Fibroblast of gingiva (primary cell): ENCODE data around the gene RHCE.
"Not testable (repeated sequence)": the region's sequence is repeated elsewhere in the genome, so short reads cannot be mapped to it uniquely, and the experiment has no call there.

Source experiments
- DNase-seq: peaks from one replicate; pipeline ENCODE4 v3.0.0-alpha.2; 2011; ENCODE audit warnings: low read depth

Gene RHCE

DNA sequence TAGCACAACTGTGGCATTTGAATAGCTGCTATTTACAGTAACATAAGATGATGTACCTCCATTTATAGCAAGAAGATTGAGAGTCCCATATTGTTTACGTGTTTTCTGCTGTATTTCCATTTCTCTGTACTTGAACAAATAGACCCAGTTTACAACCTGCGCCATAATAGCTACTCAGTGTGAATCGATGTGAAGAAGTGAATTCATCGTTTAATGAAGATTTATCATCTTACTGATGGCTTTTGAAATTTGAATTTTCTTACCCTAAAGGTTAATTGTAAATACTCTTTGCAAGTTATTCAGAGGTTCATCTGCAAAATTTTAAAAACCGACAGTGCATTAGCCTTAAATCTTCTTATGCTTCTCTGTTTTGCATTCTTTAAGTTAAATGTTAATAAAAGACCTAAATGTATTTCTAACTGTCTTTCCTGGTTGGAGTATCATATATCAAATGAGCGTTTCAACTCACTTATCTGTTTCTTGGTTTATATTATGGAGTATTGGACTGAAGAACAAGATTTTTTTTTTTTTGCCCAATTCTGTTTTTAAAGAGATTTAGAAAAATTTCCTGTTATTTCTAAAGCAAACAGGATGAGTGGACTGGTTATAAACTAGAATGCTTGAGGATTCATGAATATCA is 12.2 kb upstream of the RHCE start:
- no peak for DNase-seq

DNA sequence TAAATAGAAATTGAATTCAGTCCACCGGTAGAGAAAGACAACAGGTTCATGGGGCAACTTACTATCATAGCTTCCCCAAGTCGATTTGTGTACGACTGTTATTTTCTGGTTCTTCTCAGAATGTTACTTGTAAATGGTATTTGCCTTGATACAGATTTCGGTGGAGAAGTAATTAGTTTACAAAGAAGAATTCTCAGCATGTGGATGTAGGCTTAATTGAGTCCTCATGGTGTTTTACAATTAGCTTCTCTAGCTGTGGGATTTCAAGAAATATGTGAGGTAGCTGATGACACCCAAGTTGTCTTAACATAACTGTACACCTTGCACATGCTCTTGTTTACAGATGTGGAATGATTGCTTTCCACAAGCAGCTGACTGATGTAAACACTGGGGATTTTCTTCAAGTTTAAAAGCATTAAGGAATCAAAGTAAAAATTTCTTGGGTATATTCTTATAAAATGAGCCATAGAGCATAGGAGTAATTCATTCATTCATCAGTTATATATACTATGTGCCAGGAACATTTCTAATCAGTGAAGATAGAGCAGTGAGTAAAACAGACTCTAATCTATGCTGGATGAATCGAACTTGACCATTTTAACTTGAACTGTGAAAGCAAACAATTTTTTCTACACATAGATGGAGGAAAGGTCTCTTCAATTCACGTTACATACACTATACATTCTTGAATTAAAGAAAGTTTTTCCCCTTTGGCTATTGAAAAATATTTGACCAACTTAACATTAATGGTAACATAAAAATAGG is 11.5 kb upstream of the RHCE start:
- DNase-seq, result peak; percentile 9

DNA sequence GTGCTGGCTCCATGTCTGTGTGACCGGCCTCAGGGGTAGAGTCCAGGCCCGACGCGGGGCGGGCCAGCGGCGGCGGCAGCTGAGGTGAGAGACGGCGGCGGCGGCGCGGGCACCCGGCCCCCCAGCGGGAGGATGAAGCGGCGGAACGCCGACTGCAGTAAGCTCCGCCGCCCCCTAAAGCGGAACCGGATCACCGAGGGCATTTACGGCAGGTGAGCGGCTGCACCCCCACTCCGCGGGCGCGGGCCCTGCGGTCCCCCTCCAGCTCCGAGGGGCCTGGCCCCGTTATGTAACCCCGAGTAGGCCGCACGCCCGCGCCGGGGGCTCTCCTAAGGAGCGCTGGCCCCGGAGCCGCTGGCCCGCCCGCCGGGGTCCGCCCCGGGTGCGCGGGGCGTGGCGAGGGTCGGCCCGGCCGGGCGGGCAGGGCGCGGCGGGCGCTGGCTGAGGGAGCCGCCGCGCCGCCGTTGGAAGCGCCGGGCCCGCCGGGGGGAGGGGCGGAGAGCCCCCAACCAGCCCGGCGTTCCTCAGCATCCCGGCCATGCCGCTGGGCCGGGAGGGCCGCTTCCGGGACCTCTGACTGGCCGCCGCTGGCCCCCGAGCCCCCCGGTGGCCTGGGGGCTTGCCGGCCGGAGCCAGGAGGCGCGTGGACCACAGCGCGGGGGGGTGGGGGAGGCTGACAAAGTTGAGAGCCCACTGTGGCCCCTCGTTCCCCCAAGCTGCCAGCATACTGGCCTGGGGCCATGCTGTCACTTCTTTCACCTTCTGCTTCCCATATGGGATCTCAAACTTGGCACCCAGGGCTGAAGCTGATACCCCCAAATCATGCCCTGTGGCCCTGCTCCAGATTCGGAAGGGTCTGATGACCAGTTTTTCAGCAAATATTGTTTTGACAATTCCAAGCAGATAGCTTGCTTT is 10.6 kb upstream of the RHCE start:
- DNase-seq, result no peak

DNA sequence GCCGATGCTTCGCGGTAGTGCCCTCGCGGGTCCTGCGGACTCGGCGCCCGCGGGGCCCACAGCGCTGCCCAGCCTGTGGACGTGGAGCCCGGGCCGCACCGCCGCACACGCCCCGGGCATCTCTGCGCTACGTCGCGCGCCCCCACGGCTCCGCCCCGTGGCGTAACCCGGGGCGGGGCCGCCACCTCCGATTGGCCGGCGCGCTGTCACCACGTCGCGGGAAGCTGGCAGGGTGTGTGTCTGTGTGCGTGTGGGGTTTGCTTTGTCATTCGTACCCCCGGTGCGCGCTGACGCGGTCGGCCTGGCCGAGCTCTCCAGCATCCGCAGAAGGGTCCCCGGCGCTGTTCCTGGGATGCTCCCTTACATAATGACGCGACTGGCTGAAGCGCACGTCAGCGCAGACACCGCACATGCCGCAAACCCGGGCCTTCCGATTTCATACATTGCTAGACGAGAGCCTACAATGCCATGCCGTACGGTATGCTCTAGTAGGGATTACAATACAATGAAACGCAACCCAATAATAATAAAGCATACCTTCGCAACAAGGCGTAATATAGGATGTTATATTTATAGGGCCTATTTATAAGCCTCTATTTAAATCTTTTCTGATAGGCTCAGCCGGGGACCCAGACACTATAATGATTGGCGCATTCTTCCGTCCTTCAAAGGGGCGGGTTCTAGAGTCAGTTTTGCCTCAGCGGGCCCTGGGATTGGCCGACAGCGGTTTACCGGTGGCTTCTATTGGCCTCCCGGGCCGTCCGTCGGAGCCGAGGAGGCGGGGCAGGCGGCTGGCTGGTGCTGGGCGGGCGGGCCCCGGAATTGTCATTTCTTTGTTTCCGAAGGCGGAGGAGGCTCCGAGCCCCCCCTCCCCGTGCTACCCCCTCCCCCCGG is 9.7 kb upstream of the RHCE start, which contains the start of gene MACO1:
Gene MACO1 (plus strand): TSS at position 825 of the 894 bp plus-strand sequence. CDS start 202 bp downstream, outside the sequence.
- peak; percentile 92 for DNase-seq

DNA sequence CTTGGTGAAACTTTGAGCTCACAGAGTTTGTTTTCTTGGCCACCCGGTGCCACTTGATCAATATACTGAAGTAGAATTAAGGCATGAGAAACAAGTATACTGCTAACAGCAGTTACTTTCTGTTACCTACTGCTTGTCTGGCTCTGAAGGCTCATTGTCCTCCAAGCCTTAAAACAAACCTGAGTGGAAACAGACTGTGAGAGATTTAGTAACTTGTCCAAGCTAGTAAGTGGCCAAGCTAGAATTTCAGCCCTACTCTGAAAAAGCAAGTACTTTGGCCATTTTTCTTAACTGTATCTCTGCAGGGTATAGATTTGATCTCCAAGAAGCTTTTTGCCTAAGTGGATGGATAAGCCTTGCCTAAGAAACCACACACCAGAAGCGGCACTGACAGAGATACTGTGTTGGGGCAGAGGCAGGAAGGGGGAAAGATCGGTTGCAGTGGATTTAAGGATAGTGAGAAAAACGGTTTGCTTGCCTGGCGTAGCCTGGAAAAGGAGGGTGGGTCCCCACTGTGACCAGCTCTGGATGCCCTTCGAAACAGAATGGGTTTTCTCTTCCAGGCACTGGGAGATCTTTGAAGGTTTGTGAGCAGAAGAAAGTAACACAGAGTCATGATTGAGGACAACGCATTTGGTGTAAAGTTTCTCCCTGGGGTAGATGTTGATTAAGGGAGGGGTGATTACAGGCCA is 8.0 kb upstream of the RHCE start:
- no peak for DNase-seq

DNA sequence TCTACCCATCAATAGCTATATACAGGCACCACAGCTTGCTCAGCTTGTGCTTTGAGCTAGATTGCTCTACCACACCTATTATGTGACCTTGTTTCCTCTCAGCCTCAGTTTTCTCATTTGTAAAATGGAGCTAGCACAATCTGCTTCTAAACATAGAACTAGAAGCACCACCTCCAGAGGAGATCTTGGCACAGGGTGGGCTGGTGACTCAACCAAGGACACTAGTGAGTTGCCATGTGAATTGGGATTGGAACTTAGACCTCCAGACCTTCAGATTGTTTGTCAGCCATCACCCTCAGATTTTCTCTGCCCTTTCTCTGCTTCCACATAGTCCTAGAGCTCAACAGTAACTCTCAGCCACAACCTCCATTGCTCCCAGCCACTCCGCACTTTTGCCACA is 7.1 kb upstream of the RHCE start:
- no peak for DNase-seq

- DNase-seq, result peak; percentile 26
These were observed 4.8 kb upstream of the RHCE start for GRCh38 chr1:25425098-25426085.

DNA sequence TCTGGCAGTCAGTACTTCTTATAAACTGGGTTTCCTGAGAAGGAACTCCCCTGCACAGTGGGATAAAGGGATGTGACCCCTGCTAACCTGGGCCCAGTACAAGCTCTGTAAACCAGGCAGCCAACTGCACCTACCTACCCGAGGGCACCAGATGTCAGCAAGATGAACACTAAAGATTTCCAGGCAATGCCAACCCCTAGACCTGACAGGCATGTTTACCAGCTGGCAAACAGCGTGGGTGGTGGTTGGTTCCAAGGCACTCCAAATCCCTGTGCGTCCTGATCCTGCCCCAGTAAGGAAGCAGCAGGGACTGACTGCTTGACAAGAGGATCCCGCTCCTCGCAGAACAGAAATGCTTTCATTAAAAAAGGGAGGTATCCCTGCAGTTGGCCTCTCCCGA is 2.6 kb upstream of the RHCE start:
- not testable (repeated sequence) for DNase-seq

- not testable (repeated sequence) for DNase-seq
These were observed 1.3 kb downstream of the RHCE start for GRCh38 chr1:25419339-25419738.

DNA sequence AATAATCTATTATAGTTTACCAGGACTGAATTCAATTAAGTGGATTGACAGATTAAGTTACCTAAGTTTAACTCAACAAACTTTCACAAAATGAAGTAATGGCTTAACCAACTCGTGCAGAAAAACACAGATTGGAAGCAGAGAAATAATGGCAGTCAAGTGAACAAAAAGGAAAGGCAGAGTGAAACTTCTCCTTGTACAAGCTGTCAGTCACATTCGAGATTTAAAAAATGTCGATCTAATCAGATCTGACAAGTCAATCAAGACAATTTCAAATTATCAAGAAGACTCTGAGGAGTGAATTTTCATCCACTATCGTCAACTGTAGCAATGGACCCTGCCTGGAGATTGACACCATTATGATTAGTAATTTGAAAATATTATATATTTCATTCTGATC is 3.3 kb downstream of the RHCE start:
- not testable (repeated sequence) for DNase-seq

GRCh38 chr1:25414578-25414977 is 6.0 kb downstream of the RHCE start:
- not testable (repeated sequence) for DNase-seq

- not testable (repeated sequence) for DNase-seq
These were observed 6.5 kb downstream of the RHCE start for GRCh38 chr1:25414157-25414556.

- not testable (repeated sequence) for DNase-seq
These were observed 7.6 kb downstream of the RHCE start for GRCh38 chr1:25412872-25413623.

DNA sequence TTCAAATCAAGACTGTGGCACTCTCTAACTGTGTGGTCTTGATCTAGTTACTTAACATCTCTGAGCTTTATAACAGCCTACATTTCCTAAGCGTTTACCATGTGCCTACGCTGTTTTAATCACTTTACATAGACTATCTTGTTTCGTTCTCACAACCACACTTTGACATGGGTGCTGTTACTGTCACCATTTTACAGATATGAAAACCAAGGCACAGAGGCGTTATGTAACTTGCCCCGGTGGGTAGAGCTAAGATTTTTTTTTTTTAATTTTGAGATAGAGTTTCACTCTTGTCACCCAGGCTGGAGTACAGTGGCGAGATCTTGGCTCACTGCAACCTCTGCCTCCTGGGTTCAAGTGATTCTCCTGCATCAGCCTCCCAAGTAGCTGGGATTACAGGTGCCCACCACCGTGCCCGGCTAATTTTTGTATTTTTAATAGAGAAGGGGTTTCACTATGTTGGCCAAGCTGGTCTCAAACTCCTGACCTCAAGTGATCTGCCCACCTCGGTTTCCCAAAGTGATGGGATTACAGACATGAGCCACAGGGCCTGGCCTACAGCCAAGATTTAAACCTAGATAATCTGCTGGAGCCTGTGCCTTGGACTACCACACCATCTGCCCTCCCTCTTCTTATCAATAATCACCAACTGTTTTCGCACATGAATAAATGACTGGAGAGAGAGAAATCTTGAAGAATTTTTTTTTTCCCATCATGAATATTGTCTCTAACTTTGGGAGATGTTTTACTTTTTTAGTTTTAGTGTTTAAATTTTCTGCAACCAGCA is 10.8 kb downstream of the RHCE start:
- DNase-seq, result not testable (repeated sequence)

DNA sequence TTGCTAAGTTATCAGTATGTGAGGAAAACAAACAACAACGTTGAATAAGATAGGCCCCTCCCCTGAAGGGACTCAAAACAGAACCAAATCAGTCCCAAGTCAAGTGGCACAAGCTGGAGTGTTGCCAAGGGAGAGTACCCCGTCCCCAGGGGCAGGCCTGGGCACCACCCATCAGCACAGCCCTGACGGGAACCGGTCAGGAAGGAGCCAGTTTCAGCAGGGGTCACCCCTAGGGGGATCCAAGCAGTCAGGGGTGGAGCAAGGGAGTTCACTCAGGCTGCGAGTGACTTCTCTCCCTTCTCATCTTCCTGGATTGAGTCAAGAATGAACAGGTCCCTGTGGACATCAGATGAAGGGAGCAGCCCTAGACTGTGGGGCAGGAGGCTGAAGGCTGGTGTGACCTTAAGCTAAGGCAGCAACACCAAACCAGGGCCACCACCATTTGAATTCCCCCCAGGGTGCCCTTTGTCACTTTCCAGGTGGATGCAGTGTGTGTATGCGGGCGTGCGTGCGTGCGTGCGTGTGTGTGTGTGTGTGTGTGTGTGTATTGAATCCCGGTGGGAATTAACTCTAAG is 14.8 kb downstream of the RHCE start:
- DNase-seq, result not testable (repeated sequence)

DNA sequence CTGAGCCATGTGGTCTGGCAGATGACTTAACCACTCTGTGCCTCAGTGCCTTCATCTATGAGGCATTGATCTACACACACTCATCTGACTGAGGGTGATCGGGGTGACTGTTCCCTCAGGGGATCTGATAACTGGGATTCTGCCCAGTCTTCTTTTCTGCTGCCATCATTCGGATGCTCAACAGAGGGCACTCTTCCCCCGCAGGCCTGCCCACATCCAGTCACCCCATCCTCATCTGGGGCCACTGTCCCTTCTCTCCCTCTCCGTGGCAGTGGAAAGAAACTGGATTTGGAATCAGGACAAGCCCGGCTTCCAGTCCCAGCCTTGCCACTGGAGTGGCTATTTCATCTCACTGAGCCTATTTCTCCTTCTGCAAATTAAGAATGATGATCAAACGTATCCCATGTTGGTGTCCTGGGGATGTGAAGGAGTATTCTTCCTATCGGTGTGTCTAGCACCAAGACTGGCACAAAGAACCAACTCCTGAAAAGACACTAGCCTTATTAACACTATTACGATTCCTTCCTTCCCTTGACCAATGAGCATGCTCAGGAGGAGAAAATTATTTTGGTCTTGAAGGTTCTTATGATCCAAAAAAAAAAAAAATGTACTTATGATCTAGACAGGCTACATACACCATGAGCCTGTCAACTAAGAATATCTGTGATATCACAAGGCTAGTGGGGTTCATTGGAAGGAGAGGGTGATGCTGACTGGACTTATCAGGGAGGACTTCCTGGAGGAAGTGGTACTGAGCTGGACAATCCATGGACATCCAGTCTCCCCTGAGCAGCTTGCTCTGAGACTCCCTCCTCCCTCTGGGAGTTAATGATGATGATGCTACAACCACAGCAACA is 17.4 kb downstream of the RHCE start:
- not testable (repeated sequence) for DNase-seq

DNA sequence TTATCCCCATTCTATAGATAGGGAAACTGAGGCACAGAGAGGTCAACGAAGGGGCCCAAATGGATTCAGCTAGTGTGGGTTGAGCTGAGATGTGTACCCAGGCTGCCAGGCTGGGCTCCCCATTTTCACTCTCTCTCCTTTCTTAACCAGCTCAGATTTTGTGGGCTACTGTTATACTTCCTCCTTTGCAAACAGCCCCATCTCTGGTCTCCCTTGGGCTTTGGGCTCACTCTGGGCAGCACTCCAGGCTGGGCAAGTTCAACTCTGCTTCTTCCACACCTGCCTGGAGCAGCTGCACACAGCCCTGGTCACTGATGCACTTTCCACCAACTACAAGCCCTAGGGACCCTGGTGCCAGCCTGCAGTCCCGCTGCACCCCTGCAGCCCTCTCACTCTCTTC is 22.5 kb downstream of the RHCE start:
- DNase-seq, result not testable (repeated sequence)
